UCSD-AML1 (cell line): ENCODE data around the gene UNC13C.
A peak's percentile ranks its signal among the peaks of the same experiment; 100 is the strongest.

Experiments
- DNase-seq: peaks from one replicate; lab custom pipeline; 2025; ENCODE audit not compliant: unreplicated experiment; lab: John Stamatoyannopoulos, UW

Gene UNC13C

DNA sequence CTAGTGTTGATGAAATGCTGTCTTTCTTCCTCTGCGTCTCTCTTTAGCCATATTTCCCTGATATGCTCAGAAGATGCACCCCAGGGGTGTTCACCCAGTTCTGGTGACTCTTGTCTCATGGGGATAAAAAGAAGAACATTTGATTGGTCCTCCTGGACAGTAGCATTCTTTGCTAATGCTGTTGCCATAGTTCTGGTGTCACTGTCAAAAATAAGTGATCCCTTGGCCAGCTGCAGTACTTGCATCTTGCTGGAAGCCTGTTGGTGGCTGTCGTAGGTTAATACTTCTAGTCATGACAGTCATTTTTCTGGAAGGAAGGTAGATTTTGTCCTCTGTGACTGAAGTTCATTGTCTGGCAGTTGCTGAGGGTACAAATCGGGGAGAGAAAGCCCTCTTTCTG lies 124.5 kb downstream of the UNC13C start:
- DNase-seq, result no peak

DNA sequence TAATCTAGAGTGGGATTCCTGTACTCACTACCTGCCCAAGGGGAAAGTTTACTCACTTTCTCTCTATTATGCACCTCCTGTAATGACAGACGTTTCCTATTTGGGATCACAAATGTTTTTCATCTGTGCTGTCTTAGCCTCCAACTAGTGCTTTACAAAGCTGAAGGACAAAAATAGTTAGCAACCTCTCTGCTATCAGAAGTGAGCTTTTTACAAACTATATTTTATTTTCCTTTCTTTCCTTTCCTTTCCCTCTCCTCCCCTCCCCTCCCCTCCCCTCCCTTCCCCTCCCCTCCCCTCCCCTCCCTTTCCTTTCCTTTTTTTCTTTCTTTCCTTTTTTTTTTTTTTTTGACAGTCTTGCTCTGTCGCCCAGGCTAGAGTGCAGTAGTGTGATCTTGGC lies 130.8 kb downstream of the UNC13C start:
- DNase-seq, result no peak

DNA sequence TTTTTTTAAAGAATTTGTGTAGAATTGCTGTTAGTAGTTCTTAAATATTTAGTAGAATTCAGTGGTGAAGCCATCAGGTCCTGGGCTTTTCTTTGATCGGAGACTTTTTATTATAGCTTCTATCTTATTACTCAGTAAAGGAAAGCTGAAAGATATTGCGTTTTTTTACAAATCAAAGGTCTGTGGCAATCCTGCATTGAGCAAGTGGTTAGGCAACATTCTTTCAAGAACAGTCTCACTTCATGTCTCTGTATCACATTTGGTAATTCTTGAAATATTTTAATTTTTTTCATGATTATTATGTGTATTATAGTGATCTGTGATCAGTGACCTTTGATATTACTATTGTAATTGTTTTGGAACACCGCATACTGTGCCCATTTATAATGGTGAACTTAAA lies 140.8 kb downstream of the UNC13C start:
- no peak for DNase-seq

DNA sequence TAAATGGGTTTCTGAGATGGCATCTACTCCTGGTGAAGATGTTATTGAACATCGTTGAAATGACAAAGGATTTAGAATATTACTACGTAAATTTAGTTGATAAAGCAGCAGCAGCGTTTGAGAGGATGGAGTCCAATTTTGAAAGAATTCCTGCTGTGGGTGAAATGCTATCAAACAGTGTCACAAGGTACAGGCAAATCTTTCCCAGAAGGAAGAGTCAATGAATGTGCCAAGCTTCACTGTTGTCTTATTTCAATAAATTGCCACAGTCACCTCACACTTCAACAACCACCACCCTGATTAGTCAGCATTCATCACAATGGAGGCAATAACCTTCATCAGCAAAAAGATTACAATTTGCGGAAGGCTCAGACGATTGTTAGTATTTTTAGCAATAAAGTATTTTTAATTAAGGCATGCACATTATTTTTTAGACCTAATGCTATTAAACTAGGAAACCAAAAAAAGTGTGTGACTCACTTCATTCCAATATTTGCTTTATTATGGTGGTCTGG lies 142.8 kb downstream of the UNC13C start:
- DNase-seq, result no peak

DNA sequence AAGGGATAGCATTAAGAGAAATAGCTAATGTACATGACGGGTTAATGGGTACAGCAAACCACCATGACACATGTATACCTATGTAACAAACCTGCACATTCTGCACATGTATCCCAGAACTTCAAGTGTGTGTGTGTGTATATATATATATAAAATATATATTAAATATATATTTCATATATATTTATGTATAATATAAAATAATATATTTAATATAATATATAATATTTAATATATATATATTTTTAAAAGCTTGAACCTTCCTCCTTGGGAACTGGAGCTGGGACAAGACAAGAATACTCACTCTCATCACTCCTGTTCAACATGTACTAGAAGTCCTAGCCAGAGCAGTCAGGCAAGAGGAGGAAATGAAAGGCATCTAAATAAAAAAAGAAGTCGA lies 149.3 kb downstream of the UNC13C start:
- DNase-seq, result no peak

DNA sequence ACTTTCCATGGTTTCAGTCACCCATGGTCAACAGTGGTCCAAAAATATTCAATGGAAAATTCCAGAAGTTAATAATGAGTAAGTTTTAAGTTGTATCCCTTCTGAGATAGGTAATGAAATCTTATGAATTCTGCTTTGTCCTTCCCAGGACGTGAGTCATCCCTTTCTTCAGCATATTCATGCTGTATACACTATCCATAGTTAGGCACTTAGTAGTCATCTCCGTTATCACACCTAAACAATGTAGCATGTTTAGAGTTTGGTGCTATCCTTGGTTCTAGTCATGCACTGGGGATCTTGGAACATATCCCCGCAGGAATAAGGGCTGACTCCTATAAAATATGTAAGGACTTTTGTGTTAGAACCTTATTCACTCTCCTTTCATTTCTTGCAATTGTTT lies 153.2 kb downstream of the UNC13C start:
- DNase-seq, result no peak

DNA sequence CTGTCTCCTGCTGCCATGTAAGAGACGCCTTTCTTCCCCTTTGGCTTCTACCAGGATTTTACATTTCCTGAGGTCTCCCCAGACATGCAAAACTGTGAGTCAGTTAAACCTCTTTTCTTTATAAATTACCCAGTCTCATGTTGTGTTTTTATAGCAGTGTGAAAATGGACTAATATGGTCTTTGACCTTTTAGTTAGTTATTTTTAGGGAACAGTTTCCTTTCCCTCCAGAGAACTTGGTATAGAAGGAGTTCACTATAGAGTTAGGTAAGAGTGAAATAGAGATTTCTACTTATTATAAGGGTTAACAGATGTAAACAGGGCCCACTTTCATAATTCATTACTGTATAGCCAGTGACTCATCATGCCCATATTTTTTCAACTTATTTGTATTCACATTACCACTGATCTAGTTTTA lies 170.9 kb downstream of the UNC13C start:
- no peak for DNase-seq

DNA sequence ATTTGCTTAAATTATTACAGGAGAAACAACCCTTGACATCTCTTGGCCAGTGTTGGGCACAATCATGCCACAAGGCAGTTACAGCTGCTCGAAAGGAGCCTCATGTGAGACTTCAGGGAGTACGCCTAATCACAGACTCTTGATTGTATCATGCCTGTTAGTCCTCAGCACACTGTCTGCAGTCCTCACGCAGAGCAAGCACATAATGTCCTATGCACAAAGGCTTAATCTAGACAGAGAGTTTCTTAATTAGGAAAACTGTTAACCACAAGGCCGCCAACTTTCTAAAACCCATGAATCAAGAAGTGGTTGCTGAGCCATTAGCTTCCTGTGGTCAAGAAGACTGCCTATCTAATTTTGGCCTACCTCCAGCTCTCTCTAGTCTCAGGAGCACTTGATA lies 172.0 kb downstream of the UNC13C start:
- peak; percentile 10 for DNase-seq

DNA sequence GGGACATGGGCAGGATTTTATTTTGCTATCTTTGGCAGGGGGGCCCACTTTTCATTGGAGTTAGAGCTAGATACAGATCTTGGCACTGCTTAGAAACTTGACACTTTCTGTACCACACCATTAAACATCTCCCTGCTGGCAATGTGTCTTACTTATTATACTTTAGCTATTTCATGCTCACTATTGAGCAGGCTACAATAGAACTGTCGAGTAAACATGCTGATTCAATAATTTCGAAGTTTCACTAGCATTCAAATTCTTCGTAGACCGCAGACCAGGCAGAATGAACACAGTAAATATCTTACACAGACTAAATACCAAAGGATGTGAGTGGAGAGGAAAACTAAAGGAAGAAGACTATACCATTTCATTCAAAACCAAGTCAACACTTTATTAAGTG lies 180.8 kb downstream of the UNC13C start:
- DNase-seq, result no peak

DNA sequence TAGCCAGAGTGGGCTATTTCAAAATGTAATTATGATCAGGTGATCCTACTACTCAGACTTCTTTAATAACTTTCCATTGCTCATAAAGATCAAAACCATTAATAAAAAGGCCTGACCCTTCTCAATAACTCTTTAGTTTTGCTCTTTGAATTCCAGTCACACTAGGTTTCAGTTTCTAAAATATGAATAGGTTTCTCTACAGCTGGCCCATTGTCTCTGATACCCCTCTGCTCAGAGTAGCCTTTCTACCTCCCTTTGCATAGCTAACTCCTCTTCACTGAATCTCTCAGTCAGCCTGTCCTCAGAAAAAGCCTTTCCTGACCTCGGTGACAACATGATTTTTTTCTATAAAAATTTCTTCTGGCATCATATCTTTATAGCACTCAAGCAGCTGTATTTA lies 209.1 kb downstream of the UNC13C start:
- DNase-seq, result no peak

DNA sequence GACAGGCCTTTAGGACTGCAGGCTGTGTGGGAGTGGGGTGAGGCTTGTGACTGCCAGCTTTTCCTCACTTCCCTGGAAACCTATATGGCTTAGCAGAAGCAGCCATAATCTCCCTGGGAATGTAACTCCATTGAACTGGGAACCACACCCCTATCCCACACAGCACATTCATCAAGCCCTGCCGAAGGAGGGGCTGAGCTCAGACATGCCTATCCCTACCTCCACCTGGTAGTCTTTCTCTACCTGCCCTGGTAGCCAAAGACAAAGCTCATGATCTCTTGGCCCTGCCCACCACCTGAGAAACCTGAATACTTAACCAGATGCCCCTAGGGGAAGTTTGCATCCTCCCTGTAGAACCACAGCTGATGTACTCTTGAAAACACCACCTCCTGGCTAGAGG lies 219.8 kb downstream of the UNC13C start:
- DNase-seq, result no peak

DNA sequence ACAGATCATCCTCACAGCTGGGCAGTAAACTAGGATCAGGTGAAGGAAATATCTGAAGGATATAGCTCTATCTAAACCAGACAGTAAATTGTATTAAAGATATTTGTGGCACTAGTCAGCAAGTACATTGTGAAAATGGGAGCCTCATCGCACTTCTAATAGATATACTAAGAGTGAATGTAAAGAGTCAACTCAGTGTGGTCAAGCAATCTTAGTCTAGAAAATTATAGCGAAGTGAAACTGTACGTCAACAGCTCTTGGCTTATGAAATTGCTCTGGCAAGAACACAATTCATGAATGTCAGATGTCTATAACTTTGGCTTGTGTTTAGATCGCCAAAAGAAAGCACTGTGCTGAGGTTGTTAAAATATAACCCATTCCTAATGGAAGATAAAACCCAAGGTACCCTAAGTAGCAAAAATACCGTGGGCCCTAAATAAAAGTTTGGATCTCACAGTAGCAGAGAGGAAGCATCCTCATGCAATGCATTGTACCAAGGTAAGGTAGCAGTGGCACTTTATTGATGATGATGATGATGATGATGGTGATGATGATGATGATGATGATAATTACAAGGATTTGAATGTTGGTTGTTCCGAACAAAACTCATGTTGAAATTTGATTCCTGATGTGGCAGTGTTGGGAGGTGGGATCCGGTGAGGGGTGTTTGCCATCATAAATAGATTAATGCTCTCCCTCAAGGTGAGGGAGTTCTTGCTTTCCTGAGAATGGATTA lies 228.5 kb downstream of the UNC13C start:
- no peak for DNase-seq

DNA sequence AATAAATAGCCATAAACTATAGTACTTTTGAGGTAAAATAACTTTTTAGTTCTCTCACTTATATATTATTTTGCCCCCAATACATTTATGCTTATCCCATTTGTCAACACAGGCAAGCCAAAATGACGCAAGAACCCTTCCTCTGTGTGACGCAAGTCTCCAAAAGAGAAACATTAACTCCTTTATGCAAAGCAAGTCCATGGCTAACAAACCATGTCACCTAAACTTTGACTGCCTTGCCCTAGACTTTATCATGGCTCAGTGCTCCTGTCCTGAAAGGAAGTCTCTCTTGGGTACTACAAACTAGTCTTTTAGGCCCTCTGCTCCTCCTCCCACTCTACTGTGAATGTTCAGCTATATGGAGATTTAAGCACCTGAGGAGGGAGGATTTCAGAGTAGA lies 230.5 kb downstream of the UNC13C start:
- no peak for DNase-seq

DNA sequence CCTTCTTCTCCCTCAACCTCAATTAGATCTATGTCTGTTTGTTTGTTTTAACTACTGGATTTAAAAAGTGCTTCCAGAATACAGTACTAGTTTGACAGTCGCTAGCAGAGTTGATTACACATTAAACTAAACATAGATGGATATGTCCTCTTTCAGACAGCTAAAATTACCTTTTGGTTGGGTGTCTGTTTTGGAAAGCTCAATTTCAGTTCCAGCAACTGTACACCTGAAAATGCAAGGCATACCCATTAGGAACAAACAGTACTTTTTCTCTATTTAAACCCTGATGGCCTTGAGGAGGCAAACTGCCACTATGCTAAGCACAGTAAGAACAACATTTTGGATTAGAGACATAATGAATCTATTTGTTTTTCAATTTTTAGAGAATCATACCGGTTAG lies 234.4 kb downstream of the UNC13C start:
- no peak for DNase-seq

DNA sequence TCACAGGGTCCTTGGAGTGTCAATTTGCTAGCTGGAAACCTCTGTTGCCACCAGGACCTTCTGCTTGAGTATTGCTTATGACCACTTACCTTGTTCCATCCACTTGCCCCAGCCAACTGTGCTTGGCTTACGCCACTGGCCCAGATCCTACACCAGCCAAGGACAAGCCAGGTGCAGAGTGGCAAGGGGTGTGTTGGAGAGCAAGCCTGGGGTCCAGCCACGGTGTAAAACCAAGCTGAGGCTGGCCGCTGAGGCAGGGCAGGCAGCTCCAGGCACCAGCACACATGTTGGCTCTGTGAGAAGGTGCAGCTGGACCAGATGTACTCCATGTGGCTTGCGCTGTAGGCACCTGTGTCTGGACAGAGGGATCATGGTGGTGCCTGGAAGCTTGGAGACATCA lies 248.2 kb downstream of the UNC13C start:
- DNase-seq, result no peak

DNA sequence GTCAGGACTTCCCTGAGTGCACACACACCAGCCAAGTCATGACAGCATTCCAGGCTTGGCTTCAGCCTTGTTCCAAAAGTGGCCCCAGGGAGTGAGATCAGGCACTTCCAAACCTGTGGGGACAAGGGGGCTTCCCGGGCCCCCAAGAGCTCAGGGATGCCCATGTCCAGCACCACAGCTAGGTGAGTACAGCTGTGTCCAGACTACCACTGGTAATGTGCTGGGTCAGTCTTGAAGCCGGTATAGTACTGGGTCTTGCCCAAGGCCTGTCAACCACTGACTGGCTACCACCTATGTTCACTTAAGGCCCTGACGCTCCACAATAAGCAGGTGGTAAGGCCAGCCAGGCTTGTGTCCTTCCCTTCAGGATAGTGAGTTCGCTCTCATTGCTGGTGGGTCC lies 249.3 kb downstream of the UNC13C start:
- no peak for DNase-seq

DNA sequence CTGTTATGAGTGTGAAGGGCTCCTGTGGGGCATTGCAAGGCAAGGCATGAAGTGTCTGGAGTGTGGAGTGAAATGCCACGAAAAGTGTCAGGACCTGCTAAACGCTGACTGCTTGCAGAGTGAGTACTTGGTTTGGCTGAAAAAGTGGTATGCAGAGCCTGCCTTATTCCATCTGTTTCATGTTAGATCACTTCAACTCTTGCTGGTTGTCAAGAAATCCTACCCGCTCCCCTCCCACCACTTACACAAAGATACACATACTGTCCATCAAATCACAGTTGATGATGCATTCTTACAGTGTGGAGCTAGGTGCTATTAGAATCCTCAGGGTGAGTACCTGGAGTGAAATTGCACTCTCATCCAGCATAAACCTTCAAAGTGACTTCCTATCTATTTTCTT lies 272.1 kb downstream of the UNC13C start:
- no peak for DNase-seq

DNA sequence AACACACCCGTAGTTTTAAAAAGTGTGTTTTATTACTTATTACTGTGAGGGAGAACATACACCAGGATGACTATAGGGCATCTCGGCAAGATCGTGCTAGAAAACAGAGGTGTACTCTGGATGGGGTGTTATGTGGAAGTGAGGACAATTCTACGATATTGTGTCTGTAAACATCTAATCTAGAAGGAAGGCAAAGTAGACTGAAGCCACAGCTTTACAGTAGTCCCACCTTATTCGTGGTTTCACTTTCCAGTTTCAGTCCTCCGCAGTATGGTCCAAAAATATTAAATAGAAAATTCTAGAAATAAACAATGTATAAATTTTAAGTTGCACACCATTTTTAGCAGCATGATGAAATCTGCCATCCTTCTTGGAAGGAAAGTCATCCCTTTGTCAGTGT lies 277.9 kb downstream of the UNC13C start:
- DNase-seq, result no peak

DNA sequence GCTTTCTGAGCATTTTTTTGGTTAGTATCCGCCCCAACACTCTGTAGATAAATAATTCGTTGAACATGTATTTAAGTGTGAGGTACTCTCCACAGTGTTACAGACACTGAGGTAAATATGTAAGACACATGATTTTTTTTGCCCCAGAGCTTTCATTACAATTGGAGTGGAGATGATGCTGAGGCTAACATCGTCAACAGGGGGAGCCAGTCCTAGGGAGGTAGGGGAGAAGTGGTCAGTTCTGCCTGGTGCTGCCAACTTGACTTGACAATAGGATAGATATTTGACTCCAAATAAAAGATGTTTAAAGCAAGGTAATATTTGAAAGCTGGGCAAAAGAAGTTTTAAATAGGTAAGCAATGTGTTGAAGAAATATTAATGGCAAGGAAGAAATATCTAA lies 295.7 kb downstream of the UNC13C start:
- peak; percentile 11 for DNase-seq

DNA sequence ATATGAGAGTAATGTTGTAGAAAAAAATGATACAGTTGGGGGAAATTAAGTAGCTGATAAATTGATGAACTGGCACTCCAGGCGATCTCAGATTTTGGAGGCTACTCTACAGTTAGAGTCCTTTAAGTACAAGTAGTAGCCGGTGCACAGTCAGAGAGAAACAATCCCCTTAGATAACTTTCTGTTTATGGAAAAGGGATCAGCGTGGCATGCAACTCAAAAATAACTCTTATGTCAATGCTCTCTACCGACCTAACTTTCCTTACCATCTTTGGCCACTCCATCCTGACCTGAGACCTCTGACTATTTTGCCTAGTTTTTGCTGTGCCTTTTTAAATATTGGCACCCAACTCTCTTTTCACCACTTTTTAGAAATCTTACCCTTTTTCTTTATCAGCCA lies 299.6 kb downstream of the UNC13C start:
- DNase-seq, result no peak

DNA sequence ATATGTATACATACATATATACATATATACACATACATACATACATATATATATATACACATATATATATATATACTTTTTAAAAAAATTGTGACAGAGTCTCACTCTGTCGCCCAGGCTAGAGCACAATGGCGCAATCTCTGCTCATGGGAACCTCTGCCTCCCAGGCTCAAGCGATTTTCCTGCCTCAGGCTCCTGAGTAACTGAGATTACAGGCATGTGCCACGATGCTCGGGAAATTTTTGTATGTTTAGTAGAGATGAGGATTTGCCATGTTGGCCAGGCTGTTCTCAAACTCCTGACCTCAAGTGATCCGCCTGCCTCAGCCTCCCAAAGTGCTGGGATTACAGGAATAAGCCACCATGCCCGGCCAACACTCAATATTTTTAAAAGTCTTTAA lies 302.5 kb downstream of the UNC13C start:
- DNase-seq, result no peak

DNA sequence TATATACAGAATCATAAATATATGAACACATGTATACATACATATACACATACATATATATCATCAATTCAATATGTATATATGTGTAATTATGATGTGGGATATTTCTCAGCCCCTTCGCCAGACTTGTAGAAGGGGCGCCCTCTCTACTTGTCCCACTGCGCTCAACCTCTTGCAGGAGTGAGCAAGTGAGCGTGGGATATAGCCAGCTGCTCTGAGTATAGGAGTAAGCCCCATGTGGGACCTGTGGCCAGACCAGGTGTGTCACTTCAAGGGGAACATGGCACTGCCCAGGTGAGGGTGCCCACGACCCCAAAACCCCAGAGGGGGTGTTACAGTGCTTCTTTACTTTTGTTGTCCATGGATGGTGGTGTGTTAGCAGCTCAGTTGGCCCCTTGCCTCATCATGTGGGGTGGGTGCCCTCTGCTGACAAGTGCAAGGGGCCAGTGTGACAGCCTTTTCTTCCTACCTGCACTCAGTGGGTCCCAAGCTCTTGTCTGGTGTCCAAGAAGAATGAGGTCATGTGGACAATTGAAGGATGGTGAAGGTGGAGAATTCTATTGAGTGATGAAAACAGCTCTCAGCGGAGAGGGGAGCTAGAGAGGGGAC lies 304.1 kb downstream of the UNC13C start:
- DNase-seq, result no peak

DNA sequence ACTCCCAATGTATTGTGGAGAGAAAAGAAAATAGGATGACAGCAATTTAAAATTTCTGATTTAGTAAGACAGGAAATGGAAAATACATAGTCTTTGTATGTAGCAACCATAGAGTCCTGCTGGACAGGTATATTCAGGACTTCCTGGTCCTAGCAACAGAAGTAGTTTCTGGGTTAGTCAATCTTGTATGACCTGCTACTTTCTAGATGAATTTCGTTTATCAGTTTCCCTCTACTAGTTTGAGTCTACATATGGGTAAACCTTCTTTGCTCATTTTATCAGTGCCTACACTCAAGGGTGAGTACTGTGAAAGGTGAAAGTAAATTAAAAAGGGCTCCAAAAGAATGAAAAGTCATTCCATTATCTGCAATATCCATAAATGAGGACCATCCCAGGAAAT lies 309.8 kb downstream of the UNC13C start:
- no peak for DNase-seq
